ENCODE results near the gene ANK2.

ANK2 gene

DNA sequence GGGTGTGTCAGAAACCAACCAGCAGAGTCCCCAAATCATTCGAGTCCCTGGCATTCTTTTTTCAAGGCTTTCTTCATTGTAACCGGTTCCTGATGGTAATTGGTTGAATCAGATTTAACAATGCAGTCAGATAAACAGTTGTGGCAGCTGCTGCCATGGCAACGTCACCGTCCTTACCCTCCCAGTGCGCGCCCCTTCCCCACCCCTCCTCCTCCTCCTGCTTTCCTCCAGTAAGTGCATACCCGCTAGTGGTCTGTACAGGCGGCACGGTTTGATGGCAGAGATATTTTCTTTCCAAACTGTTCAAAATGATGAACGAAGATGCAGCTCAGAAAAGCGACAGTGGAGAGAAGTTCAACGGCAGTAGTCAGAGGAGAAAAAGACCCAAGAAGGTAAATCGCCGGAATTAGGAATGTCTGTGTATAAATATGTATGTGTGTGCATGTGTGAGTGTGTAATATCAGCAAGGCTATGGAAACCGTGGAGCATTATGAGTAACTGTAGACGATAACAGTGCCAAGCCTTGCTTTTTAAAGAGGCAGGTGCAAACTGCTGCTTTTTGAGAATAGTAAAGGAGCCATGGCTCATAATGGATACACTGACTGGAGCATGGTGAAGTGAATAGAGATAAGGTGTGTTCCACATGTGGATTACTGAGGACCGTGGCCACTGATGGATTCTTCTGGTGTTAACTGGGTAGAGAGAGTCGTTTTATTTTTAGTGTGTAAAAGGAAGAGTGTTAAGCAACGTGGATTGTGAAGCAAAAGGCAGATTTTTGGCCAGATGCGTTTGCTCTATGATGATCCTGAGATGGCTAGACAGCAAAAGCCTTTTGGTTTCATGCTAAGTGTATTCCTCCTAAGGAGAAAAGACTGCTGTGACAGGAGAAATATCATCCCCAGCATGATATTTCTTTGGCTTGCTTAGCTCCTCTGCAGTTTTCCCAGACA is at the start of gene ANK2:
TSS of gene ANK2 (plus strand) at position 233 of the 950 bp plus-strand sequence. CDS start at position 309, 76 bp downstream.
- no peak for DNase-seq (ENCODE audit: low read depth in 3 of 3)

DNA sequence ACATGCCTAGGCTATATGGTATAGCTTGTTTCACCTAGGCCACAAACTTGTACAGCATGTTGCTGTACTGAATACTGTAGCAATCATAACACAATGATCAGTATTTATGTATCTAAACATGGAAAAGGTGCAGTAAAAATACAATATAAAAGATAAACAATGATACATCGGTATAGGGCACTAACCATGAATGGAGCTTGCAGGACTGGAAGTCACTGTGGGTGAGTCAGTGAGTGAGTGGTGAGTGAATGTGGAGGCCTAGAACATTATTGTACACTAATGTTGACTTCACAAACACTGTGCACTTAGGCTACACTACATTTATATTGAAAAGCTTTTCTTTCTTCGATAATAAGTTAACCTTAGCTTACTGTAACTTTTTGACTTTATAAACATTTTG is 45.6 kb upstream of the ANK2 start:
- DNase-seq (ENCODE audit: low read depth in 3 of 3) = no peak

- no peak for DNase-seq (ENCODE audit: low read depth in 3 of 3)
Measured at GRCh38 chr4:113004655-113005054, 44.8 kb upstream of the ANK2 start.

DNA sequence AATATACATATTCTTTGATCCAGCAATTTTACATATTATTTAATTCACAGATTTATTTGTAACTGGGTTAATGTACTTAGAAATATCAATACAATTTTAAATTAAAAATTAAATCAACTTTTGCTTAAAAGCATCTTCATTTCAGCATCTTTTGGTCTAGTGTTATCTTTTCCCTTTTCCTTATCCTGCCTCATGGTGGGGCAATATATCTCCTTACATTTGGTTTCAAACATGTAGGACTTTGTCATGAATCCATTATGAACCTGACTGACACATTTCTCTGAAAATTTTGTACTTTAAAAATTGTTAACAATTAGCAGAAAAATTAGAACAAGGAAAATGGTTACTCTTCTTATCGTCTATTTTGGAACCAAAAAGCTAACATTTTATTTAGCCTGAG is 42.8 kb upstream of the ANK2 start:
- DNase-seq (ENCODE audit: low read depth in 3 of 3) = no peak

- DNase-seq (ENCODE audit: low read depth in 3 of 3) = no peak
Measured at GRCh38 chr4:113007151-113007550, 42.3 kb upstream of the ANK2 start.

- no peak for DNase-seq (ENCODE audit: low read depth in 3 of 3)
Measured at GRCh38 chr4:113008135-113008534, 41.3 kb upstream of the ANK2 start.

GRCh38 chr4:113008716-113009115 is 40.7 kb upstream of the ANK2 start:
- no peak for DNase-seq (ENCODE audit: low read depth in 3 of 3)

DNA sequence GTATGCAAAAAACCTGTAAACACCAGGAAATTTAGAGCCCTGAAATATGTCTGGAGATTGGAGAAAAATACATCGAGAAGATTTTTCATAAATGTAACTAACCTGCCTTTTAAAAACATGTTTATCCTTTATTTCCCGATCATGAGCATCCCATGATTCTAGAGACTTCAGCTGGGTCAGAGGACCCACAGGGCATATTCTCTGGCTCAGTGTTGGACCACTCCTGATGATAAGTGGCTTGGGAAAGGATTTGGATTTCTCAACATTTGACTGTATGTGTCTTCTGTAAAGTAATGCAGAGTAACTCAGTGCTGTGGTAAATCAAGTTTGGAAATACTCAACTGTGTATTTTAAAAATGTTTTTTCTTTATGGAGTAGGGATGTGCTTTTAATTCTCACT is 40.0 kb upstream of the ANK2 start:
- DNase-seq (ENCODE audit: low read depth in 3 of 3) = no peak

GRCh38 chr4:113012122-113012725 is 37.2 kb upstream of the ANK2 start:
- DNase-seq (ENCODE audit: low read depth in 3 of 3) = no peak

DNA sequence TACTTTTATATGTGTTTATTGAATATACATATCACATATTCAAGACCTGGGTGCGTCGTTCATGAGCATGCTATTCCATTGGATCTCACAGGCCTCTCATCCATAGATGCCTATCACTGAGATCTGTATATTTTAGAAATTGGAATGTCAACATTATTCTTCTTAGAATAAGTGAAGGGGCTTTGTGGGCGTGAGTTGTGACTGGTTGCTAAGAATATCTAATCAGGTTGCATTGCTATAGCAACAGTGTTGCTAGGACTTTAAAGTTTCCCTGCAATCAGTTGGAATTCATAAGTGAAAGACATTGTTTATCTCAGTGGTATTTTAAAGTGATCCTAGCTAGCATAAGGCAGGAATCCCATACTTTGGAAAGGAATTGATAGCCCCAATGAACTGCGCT is 36.7 kb upstream of the ANK2 start:
- no peak for DNase-seq (ENCODE audit: low read depth in 3 of 3)

DNA sequence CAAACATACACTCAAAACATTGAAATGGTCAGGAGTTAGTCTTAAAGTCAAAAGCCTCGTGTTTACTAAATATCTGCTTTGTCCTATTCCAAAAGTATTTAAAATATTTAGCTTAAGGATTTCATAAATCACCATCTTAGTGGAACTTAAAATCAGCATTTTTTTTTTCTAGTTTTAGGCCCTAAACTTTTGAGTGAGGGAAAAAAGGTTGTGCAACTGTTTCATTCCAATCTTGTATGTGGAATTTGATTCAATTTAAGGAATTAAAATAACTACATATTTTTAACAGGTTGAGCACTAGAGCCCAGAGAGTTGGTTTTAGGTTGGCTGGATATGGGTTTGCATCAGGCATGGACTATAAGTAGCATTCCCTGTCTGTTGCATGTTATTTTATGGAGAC is 35.7 kb upstream of the ANK2 start:
- DNase-seq (ENCODE audit: low read depth in 3 of 3) = no peak

- DNase-seq (ENCODE audit: low read depth in 3 of 3) = no peak
Measured at GRCh38 chr4:113016377-113016776, 33.1 kb upstream of the ANK2 start.

DNA sequence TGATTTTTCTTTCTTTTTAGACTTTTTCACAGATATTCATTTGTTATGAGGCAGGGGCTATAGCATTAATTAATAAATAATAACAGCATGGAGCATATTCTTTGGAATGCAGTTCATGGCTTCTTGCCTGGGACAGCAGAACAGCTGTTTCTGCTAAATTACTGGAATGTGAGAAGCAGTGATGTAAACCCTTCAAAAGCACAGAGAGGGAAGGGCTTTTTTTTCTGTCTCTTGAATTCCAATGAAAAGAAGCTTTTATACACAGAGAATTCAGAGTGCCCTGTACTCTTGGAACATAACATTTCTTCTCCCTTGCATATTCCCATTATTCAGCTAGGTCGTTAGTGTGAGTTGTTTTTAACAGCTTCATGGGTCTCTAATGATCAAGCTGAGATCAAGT is 28.5 kb upstream of the ANK2 start:
- DNase-seq (ENCODE audit: low read depth in 3 of 3) = no peak

DNA sequence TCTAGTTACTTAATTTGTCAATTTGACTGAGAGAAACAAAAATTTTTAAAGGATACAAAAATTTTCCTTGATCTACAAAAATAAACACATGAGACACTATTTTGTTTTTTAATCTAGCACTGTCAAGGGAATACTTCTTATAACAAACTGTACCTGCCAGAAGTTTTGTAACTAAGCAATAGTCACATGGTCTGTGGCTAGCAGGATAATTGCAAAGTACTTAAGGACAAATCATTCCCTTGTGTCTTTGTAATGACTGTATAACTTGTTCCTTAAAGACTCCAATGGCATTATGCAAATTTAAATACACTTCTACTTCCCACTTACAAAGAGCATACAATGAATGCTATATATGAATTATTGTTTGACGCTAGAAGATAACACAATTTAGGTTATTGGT is 25.1 kb upstream of the ANK2 start:
- no peak for DNase-seq (ENCODE audit: low read depth in 3 of 3)

DNA sequence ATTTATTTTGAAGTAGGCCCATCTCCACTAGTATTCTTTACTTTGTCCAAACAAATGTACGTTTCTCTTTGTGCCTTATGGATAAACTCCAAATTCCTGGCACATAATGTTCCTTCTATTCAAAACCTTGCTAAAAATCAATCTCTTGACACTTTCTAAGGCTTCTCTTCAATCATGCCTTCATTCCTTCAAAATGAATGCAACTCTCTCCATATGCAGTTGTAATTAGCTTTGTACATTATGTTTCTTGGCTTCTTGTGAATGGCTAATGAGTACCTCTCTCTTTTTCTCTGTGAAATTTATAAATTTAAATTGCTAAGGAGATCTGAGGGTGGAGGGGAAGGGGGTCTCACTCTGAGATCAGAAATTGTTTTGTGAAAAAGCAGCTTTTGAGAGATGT is 24.0 kb upstream of the ANK2 start:
- no peak for DNase-seq (ENCODE audit: low read depth in 3 of 3)

DNA sequence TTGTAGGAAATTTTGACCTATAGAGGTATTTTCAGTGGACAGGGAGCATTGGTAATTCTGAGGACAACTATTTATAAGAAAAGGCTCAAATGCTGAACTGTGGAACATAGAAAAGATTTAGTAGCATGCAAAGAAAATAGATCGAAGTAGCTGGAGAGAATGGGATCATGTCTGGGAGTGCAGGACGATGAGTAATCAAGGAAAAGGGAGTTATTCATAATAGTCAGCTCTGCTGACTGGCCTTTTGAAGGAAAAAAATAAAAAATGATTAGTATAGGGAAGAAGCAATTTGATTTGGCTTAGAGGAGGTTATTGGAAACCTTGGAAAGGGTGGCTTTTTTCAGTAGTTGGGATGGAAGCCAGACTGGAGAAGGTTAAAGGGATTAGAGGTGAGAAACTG is 22.9 kb upstream of the ANK2 start:
- no peak for DNase-seq (ENCODE audit: low read depth in 3 of 3)

GRCh38 chr4:113028074-113028473 is 21.4 kb upstream of the ANK2 start:
- no peak for DNase-seq (ENCODE audit: low read depth in 3 of 3)

DNA sequence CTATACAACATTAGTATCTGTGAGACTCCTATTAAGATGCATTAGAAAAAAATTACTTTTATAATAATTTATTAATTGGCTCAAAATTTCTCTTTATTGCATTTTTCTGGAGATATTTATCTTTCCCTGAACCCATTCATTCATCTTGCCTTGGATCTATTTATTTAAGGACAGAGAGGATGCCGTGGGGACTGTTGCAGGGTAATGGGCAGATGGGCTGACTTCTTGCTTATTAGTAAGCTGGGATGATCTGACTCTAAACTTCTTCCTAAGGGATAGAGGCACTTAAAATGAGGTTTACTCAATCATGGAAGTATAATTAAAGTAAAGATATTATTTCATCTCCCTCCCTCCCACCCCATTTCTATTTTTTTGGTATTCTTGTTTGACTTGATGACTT is 18.2 kb upstream of the ANK2 start:
- DNase-seq (ENCODE audit: low read depth in 3 of 3) = no peak

GRCh38 chr4:113040793-113041192 is 8.7 kb upstream of the ANK2 start:
- DNase-seq (ENCODE audit: low read depth in 3 of 3) = no peak

- DNase-seq (ENCODE audit: low read depth in 3 of 3) = no peak
Measured at GRCh38 chr4:113042502-113042901, 7.0 kb upstream of the ANK2 start.

DNA sequence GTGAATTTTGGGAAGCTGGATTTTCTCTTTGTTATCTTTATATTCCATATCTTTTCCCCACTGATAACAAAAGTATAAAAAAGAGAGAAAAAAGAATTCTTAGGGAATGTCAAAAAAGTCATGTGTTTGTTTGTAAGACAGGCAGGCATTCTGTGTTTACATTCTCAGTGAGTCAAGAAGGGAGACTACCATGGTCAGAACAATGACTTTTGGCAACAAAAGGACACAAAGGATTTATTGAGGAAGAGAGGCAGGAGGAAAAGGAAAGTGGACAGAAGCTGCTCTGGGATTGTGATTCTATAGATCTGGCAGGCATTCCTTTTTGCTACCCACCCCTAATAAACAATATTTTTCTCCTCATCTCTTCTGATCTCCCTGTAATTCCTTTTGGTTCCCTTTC is 5.9 kb upstream of the ANK2 start:
- no peak for DNase-seq (ENCODE audit: low read depth in 3 of 3)

- no peak for DNase-seq (ENCODE audit: low read depth in 3 of 3)
Measured at GRCh38 chr4:113050371-113050755, 910 bp downstream of the ANK2 start.

DNA sequence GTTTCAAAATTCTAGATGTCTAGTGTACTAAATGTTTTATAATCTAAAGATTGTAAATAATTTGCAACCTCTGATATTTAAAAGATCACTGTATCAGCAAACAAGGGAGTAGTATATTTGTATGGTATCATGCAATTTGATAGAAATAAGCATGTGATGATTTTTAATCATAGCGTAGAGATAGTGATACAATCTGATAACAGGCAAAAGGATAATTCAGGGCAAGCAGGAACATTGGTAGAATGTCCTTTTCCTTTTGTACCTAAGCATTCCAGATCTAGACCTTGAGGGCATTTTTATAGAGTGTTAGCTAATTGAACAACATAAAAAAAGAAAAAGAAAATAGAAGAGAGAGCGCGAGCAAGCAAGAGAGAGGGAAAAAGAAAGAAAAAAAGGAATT is 1.4 kb downstream of the ANK2 start:
- DNase-seq (ENCODE audit: low read depth in 3 of 3) = no peak
